Stimulated activated CD8-positive, alpha-beta memory T cell treated with anti-CD3 and anti-CD28 coated beads, Interleukin-7, amount 100 ng/mL, for 1 hour (primary cell): ENCODE data around the gene DIAPH1.

Experiments
- DNase-seq, 2 donors: peaks; one replicate each; pipeline ENCODE4 v3.0.0-alpha.2; 2020; ENCODE audit warnings: low read depth in 2 of 2

The DIAPH1 gene

DNA sequence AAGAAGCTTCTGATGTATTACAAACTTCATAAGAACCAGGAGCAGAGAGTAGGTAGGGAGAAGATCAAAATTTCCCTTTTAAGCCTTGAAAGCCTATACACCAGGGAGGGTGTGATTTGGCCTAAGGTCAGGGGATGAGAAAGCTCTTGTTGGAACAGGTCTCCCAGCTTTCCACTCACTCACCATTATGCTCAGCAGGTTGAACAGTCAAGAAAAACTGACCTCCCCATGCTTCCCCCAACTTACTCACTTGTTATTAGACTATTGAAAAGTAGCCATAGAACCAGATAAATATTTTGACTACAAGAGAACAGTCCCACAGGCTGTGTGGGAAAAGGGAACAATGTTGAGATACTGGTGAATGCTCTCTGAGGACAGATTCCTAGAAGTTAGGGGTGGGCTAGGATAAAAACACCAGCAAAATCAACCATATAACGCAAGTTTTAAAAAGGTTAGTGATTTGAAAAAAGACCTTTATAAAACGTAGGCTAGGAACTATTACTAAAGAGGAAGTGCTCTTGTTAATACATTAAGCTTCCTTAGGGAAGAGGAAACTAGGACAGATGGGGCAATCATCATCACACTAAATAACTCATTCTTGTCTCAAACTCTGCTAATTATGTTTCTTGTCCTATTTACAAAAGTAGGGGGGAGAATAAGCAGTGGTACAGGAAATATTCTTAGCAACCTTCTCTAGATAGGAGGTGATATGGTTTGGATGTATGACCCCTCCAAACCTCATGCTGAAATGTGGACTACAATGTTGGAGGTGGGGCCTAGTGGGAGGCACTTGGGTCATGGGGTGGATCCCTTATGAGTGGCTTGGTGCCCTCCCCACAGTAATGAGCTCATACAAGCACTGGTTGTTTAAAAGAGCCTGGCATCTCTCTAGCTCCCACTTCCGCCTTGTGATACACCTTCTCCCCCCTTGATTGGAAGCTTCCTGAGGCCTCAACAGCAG, 98.9 kb downstream of the DIAPH1 start:
- no peak for DNase-seq

GRCh38 chr5:141518618-141519015, 100.2 kb downstream of the DIAPH1 start:
- no peak for DNase-seq

DNA sequence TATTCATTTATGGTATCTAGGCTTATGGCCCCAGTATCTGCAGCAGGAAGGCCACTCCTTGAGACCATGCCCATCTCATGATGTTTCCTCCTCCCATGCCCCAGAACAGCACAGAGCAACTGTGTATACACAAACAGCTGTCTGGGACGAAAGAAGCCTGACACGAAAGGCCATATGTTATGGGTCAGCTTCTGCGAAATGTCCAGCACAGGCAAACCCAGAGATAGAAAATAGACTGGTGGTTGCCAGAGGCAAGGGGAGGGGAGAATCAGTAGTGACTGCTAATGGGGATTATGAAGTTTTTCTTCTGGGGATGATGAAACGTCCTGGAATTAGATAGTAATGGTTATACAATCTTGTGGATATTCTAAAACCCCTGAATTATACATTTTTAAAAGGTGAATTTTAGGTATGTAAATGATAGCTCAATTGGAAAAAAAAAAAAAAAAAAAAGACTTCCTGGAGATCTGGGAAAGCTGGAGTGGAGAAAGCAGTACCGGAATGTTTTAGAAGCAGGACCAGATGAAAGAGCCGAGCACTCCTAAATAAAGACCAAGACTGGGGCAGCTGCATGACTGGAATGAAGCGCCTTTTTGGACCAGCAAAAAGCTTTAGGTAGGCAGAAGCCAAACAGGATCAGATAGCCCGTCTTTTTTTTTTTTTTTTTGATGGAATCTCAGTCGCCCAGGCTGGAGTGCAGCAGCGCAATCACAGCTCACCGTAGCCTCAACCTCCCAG, 100.8 kb downstream of the DIAPH1 start:
- no peak for DNase-seq

DNA sequence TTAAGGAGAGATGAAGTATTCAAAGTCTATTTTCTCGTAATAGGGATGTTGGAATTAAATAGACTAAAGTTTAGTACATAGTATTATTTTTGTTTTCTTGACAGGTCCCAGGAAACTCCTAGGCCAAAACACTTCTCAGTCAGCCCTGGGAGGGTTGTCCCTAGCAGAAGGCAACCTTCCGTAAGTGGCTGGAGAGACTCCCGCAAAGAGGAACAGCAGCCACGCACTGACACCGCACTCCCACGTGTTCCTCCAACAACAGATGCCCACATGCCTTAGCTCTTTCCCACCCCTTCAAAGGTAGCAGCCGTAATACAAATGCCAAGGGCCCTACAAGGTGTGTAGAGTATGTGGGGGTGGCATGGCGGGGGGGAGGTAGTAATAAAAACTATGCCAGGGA, 101.5 kb downstream of the DIAPH1 start:
- no peak for DNase-seq

- no peak for DNase-seq
Observed at GRCh38 chr5:141516672-141517025, 102.2 kb downstream of the DIAPH1 start.

- DNase-seq, result no peak
Observed at GRCh38 chr5:141515946-141516671, 102.7 kb downstream of the DIAPH1 start.

GRCh38 chr5:141515141-141515540, 103.7 kb downstream of the DIAPH1 start:
- no peak for DNase-seq

DNA sequence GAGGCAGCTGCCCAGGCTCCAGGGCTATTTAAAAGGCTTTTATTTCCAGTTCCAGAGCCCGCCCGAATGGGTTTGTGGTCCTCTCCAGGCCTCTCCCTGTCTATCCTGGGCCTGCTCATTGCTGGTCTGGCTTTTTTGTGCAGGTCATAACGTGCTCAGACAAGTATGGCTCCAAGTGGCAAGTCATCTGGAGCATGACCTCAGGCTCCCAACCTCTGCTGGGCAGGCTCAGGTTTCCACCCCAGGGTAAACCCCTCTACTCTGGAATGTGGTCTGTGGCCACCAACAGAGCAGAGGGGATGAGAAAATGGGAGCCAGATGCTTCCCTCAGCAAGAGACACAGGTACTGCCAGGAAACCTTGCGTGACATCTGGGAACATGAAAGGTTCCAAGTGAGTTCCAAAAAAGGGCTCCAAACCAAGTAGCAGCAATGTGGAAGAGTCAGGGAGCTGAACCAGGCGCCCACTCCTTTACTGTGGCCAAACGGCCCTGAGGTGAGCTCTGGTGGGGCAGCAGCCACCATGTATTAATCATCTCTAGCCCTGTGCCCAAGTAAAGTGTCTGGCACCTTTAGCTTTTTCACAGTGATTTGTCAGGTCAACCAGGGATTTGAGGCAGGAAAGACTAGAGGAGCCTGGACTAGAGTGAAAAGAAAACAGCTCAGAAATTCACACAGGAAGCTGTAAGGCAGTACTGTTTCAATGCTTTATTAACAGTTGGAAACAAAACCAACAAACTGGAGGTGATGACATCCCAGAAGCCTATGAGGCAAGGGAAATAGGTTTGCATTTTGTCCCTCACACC, 104.3 kb downstream of the DIAPH1 start:
- no peak for DNase-seq

- DNase-seq, result peak; percentile 7 to 19
Observed at GRCh38 chr5:141513627-141514329, 105.0 kb downstream of the DIAPH1 start.

- DNase-seq, result no peak
Observed at GRCh38 chr5:141512911-141513626, 105.7 kb downstream of the DIAPH1 start.

DNA sequence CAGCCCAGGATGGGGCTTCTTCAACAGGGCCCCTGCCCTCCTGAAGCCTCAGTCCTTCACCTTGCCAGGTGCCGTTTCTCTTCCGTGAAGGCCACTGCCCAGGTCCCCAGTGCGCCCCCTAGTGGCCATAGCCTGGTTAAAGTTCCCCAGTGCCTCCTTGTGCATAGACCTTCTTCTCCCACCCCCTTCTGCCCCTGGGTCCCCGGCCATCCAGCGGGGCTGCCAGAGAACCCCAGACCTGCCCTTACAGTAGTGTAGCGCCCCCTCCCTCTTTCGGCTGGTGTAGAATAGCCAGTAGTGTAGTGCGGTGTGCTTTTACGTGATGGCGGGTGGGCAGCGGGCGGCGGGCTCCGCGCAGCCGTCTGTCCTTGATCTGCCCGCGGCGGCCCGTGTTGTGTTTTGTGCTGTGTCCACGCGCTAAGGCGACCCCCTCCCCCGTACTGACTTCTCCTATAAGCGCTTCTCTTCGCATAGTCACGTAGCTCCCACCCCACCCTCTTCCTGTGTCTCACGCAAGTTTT, 106.3 kb downstream of the DIAPH1 start:
- DNase-seq, result peak; percentile 49 to 83

DNA sequence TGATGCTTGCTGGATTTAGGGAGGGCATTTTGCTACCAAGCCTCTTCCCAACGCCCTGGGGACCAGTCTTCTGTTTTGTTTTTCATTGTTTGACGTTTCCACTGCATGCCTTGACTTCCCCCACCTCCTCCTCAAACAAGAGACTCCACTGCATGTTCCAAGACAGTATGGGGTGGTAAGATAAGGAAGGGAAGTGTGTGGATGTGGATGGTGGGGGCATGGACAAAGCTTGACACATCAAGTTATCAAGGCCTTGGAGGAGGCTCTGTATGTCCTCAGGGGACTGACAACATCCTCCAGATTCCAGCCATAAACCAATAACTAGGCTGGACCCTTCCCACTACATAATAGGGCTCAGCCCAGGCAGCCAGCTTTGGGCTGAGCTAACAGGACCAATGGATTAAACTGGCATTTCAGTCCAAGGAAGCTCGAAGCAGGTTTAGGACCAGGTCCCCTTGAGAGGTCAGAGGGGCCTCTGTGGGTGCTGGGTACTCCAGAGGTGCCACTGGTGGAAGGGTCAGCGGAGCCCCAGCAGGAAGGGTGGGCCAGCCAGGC, 107.0 kb downstream of the DIAPH1 start:
- DNase-seq, result no peak

GRCh38 chr5:141510850-141511601, 107.8 kb downstream of the DIAPH1 start:
- no peak for DNase-seq

- no peak for DNase-seq
Observed at GRCh38 chr5:141510160-141510559, 108.6 kb downstream of the DIAPH1 start.

DNA sequence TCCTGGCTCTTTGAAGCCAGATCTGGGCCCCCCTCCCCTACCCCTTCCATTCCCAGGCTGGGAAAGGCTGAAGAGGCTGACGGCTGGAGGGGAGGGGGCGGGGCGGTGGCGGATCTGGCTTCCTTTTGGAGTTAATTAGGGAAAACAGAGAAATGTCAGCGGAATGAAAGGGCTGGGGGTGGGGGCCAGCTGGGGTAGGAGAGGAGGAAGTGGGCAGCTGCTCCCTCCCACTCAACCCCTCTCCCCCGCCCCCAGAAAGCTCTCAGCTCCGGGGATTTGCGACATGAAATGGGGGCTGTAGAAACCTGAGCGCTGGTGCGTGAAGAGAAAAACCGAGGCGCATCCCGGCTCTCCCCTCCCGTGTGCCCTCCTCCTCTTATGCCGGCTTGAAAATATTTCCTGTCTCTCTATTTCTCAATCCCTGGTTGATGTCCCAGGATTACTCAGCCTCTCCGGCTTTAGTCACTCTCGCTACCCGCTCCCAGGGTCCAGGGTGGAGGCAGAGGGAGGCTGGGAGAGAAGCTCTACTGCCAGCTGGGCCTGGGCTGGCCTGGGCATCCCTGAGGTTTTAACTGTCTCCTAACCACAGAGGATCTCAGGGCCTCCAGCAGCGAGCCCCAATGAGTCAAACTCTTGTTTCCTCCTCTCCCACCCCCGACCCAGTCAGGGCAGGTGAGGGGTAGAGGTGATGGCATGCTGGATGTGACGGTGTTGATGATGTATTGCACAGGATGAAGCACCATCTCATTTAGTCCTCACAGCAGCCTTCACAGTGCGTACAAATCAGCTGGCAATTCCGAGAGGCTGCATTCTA, 109.8 kb downstream of the DIAPH1 start:
- DNase-seq, result no peak

DNA sequence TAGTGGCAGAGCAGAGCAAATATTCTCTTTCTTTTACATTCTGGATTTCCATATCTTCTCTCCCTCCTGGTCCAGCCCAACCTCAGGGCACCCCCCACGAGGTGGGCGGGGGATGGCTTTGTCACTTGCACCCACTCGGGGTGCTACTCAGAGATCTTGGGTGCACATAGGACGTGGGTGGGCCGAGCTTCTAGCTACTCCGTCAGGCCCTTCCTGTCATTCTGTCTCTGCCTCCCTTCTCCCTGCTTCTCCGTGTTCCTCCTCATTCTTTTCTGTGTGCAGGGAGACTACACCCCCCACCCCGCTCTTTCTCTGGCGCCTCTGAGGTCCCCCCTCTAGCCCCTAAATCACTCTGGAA, 110.4 kb downstream of the DIAPH1 start:
- no peak for DNase-seq

- DNase-seq, result no peak
Observed at GRCh38 chr5:141507387-141508091, 111.3 kb downstream of the DIAPH1 start.
